DND-41 (cell line): ENCODE measurements around the gene PMF1.
A peak's percentile ranks its signal among the peaks of the same experiment; 100 is the strongest.
"Not testable (repeated sequence)": the region's sequence is repeated elsewhere in the genome, so short reads cannot be mapped to it uniquely, and the experiment has no call there.

Experiments
- ATAC-seq: fragments of 200-7000 bp; cut with Tn5 transposase; 3 replicates; pipeline ENCODE4 v1.9.1; 2021; ENCODE audit warnings: low read depth; ENCODE audit not compliant: insufficient read depth
- DNase-seq: peaks from one replicate; pipeline ENCODE4 v3.0.0-alpha.2; 2020
- H2AFZ ChIP-seq: 2 replicates; pipeline ENCODE4 v1.6.0; 2012; ENCODE audit warnings: low read depth, low read length
- H3K27ac ChIP-seq: 2 replicates; pipeline ENCODE4 v1.5.1; 2012; ENCODE audit warnings: low read length, inconsistent platforms
- H3K27me3 ChIP-seq: fragments of 200-600 bp; sonication (generic); 2 replicates; pipeline ENCODE4 v1.6.0; 2012; ENCODE audit warnings: low read length, mild to moderate bottlenecking, inconsistent platforms; ENCODE audit not compliant: insufficient read depth, poor library complexity
- H3K36me3 ChIP-seq: 2 replicates; pipeline ENCODE4 v1.5.1; 2012; ENCODE audit warnings: low read length, inconsistent platforms; ENCODE audit not compliant: insufficient read depth
- H3K4me1 ChIP-seq: 2 replicates; pipeline ENCODE4 v1.5.1; 2012; ENCODE audit warnings: mild to moderate bottlenecking, low read length; ENCODE audit not compliant: insufficient read depth
- H3K4me2 ChIP-seq: 2 replicates; pipeline ENCODE4 v1.6.0; 2012; ENCODE audit warnings: mild to moderate bottlenecking, moderate library complexity, low read length, inconsistent platforms; ENCODE audit not compliant: insufficient read depth
- H3K4me3 ChIP-seq, 2 experiments: fragments of 200-600 bp in 1 of 2; shearing (Covaris generic) in 1 of 2; 2 replicates each; pipeline ENCODE4 v1.5.1; 2012 to 2016; ENCODE audit warnings: inconsistent platforms in 2 of 2, low read length in 2 of 2, mild to moderate bottlenecking in 2 of 2, low read depth in 1 of 2, moderate library complexity in 1 of 2
- H3K79me2 ChIP-seq: 2 replicates; pipeline ENCODE4 v1.6.0; 2012; ENCODE audit warnings: low read length, inconsistent platforms; ENCODE audit not compliant: insufficient read depth
- H3K9ac ChIP-seq: 2 replicates; pipeline ENCODE4 v1.6.0; 2012; ENCODE audit warnings: low read depth, mild to moderate bottlenecking, inconsistent platforms, low read length, moderate library complexity
- H3K9me3 ChIP-seq: 2 replicates; pipeline ENCODE4 v1.5.1; 2012; ENCODE audit warnings: low read length, moderate library complexity, mild to moderate bottlenecking, inconsistent platforms; ENCODE audit not compliant: insufficient read depth, severe bottlenecking
- H4K20me1 ChIP-seq: 2 replicates; pipeline ENCODE4 v1.6.0; 2012; ENCODE audit warnings: low read length; ENCODE audit not compliant: insufficient read depth
- CTCF ChIP-seq: IDR thresholded peaks from 2 replicates; pipeline ENCODE4 v1.5.1; 2012; ENCODE audit warnings: borderline replicate concordance, low read length, moderate library complexity, mild to moderate bottlenecking; ENCODE audit not compliant: poor library complexity, severe bottlenecking; ENCODE audit errors: extremely low read depth
- EZH2 ChIP-seq: IDR thresholded peaks from 3 replicates; pipeline ENCODE4 v1.6.1; 2012; ENCODE audit warnings: borderline replicate concordance, low read depth, mild to moderate bottlenecking, moderate library complexity, low read length, inconsistent platforms; ENCODE audit not compliant: severe bottlenecking

PMF1 gene

DNA sequence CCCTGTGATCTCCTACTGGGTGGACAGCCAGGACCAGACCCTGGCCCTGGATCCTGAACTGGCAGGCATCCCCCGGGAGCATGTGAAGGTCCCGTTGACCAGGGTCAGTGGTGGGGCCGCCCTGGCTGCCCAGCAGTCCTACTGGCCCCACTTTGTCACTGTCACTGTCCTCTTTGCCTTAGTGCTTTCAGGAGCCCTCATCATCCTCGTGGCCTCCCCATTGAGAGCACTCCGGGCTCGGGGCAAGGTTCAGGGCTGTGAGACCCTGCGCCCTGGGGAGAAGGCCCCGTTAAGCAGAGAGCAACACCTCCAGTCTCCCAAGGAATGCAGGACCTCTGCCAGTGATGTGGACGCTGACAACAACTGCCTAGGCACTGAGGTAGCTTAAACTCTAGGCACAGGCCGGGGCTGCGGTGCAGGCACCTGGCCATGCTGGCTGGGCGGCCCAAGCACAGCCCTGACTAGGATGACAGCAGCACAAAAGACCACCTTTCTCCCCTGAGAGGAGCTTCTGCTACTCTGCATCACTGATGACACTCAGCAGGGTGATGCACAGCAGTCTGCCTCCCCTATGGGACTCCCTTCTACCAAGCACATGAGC is 36.1 kb upstream of the PMF1 start:
- Histone ChIP-seq H4K20me1 (no peaks in the 10 kb centered on the region), H3K9ac (no peak overlapping the region), H3K9me3 (no peaks in the 10 kb centered on the region), H2AFZ (no peak overlapping the region), H3K27me3 (peaks cover 5% of the 10 kb centered on the region), H3K79me2 (no peaks in the 10 kb centered on the region), H3K36me3 (no peaks in the 10 kb centered on the region), H3K4me1 (no peaks in the 10 kb centered on the region), H3K27ac (no peak overlapping the region), H3K4me3 (no peak overlapping the region), H3K4me2 (no peak overlapping the region)
- ATAC-seq, result no peak
- no peak for DNase-seq
- no peak for TF ChIP-seq EZH2
- TF ChIP-seq CTCF, result no peak

- no peaks in the 10 kb centered on the region for H3K36me3 ChIP-seq
- ATAC-seq (peak; percentile 87), DNase-seq (peak; percentile 42)
- no peaks in the 10 kb centered on the region for H3K79me2 ChIP-seq
- no peaks in the 10 kb centered on the region for H3K9me3 ChIP-seq
- no peak for TF ChIP-seq CTCF
- TF ChIP-seq EZH2, result no peak
- no peak overlapping the region for H2AFZ ChIP-seq
- no peak overlapping the region for H3K4me2 ChIP-seq
- no peak overlapping the region for H3K9ac ChIP-seq
- H4K20me1 ChIP-seq, result no peaks in the 10 kb centered on the region
- peaks cover 5% of the 10 kb centered on the region for H3K27me3 ChIP-seq
- no peak overlapping the region for H3K27ac ChIP-seq
- no peaks in the 10 kb centered on the region for H3K4me1 ChIP-seq
- no peak overlapping the region for H3K4me3 ChIP-seq
These were observed 34.7 kb upstream of the PMF1 start for GRCh38 chr1:156177919-156178654.

GRCh38 chr1:156180471-156180870 is 32.3 kb upstream of the PMF1 start:
- Histone ChIP-seq H3K36me3 (no peaks in the 10 kb centered on the region), H3K9me3 (no peaks in the 10 kb centered on the region), H3K4me2 (no peak overlapping the region), H3K79me2 (no peaks in the 10 kb centered on the region), H3K27ac (no peak overlapping the region), H3K27me3 (peaks cover 1% of the 10 kb centered on the region), H3K9ac (no peak overlapping the region), H4K20me1 (no peaks in the 10 kb centered on the region), H3K4me1 (no peaks in the 10 kb centered on the region), H3K4me3 (no peak overlapping the region), H2AFZ (no peak overlapping the region)
- ATAC-seq (no peak), DNase-seq (no peak)
- TF ChIP-seq EZH2, result no peak
- TF ChIP-seq CTCF, result no peak

- not testable (repeated sequence) for H3K9ac ChIP-seq, ATAC-seq, H3K27ac ChIP-seq, H3K79me2 ChIP-seq, H3K4me2 ChIP-seq, H4K20me1 ChIP-seq, H3K4me1 ChIP-seq, H3K36me3 ChIP-seq, H3K4me3 ChIP-seq, H2AFZ ChIP-seq, H3K27me3 ChIP-seq, H3K9me3 ChIP-seq, DNase-seq
These were observed 31.3 kb upstream of the PMF1 start for GRCh38 chr1:156181391-156181924.

- ATAC-seq, H3K9me3 ChIP-seq, H3K79me2 ChIP-seq, H3K27ac ChIP-seq, H4K20me1 ChIP-seq, H3K4me2 ChIP-seq, H3K4me1 ChIP-seq, H3K36me3 ChIP-seq, DNase-seq, H3K9ac ChIP-seq, H2AFZ ChIP-seq, H3K27me3 ChIP-seq, H3K4me3 ChIP-seq: not testable (repeated sequence)
These were observed 30.6 kb upstream of the PMF1 start for GRCh38 chr1:156182010-156182779.
